H1 (cell line): ENCODE results near the gene ADD2. TPM values are rescaled to one million over a fixed set of nuclear protein-coding genes. Genes with fewer than 3 reads are reported as not detected.

Experiments used
- CTCF ChIA-PET: fragments of 300-600 bp; sonication (Branson Sonifier 250); formaldehyde crosslinking; loops from one replicate; lab custom pipeline; 2021; ENCODE audit not compliant: partially characterized antibody; lab: Charles Lee
- POLR2A ChIA-PET: fragments of 300-600 bp; sonication (Branson Sonifier 250); formaldehyde crosslinking; loops from one replicate; lab custom pipeline; 2021; ENCODE audit warnings: inconsistent platforms; ENCODE audit not compliant: partially characterized antibody; lab: Charles Lee
- DNase-seq, 2 experiments: peaks; one replicate each; pipeline versions ENCODE4 v3.0.0 to v3.0.0-alpha.2; 2010 to 2022; ENCODE audit warnings: low spot score in 2 of 2, low read depth in 1 of 2, mixed read lengths in 1 of 2
- FAIRE-seq: peaks from 2 replicates; lab custom pipeline; 2011; peaks lifted over from hg19 to GRCh38; lab: Jason Lieb, UNC
- H2AFZ ChIP-seq: 2 replicates; pipeline ENCODE4 v1.8.1; 2012; ENCODE audit warnings: low read length, inconsistent platforms
- H2AK5ac ChIP-seq: 2 replicates; pipeline ENCODE4 v1.6.1; 2013; ENCODE audit warnings: low read depth, low read length
- H2BK120ac ChIP-seq: replicated peaks from 2 replicates; pipeline ENCODE3; 2013; ENCODE audit warnings: low read depth, low read length, inconsistent platforms
- H2BK12ac ChIP-seq: 2 replicates; pipeline ENCODE4 v1.6.1; 2013; ENCODE audit warnings: low read depth, low read length
- H2BK15ac ChIP-seq: 2 replicates; pipeline ENCODE4 v1.6.1; 2013; ENCODE audit warnings: low read length
- H2BK20ac ChIP-seq: 2 replicates; pipeline ENCODE4 v1.6.1; 2013; ENCODE audit warnings: low read length
- H2BK5ac ChIP-seq: 2 replicates; pipeline ENCODE4 v1.6.1; 2013; ENCODE audit warnings: low read depth, low read length
- H3K14ac ChIP-seq: 2 replicates; pipeline ENCODE4 v1.6.1; 2013; ENCODE audit warnings: inconsistent platforms; ENCODE audit not compliant: insufficient read length
- H3K18ac ChIP-seq: 2 replicates; pipeline ENCODE4 v1.6.1; 2013; ENCODE audit warnings: low read length; ENCODE audit errors: extremely low read depth
- H3K23ac ChIP-seq: 2 replicates; pipeline ENCODE4 v1.6.1; 2013; ENCODE audit warnings: inconsistent platforms; ENCODE audit not compliant: insufficient read length
- H3K23me2 ChIP-seq: 2 replicates; pipeline ENCODE4 v1.6.1; 2013; ENCODE audit warnings: low read depth, low read length
- H3K27ac ChIP-seq: 2 replicates; pipeline ENCODE4 v1.6.1; 2011; ENCODE audit warnings: low read depth, low read length, inconsistent platforms
- H3K27me3 ChIP-seq, 4 experiments: replicated peaks in 1 of 4; 1 replicate in 1 of 4; 2 replicates in 3 of 4; pipeline versions ENCODE4 v1.6.1 to v1.8.1; 2011 to 2013; ENCODE audit warnings: low read length in 3 of 4, mild to moderate bottlenecking in 3 of 4, inconsistent platforms in 2 of 4, mixed read lengths in 2 of 4, moderate library complexity in 1 of 4; ENCODE audit not compliant: control insufficient read depth in 3 of 4, insufficient read depth in 3 of 4; ENCODE audit errors: extremely low read depth in 1 of 4
- H3K36me3 ChIP-seq, 4 experiments: 2 replicates each; pipeline versions ENCODE4 v1.6.1 to v1.8.1; 2011 to 2013; ENCODE audit warnings: mild to moderate bottlenecking in 4 of 4, low read length in 3 of 4, moderate library complexity in 2 of 4, control low read depth in 1 of 4, inconsistent platforms in 1 of 4; ENCODE audit not compliant: insufficient read depth in 4 of 4, control insufficient read depth in 2 of 4
- H3K4ac ChIP-seq: replicated peaks from 2 replicates; pipeline ENCODE3; 2013; ENCODE audit warnings: low read length, low read depth, mixed read lengths, inconsistent platforms; ENCODE audit not compliant: insufficient read length
- H3K4me1 ChIP-seq, 4 experiments: replicated peaks in 1 of 4; 1 replicate in 1 of 4; 2 replicates in 3 of 4; pipeline versions ENCODE4 v1.6.1 to v1.8.1; 2011 to 2013; ENCODE audit warnings: low read length in 3 of 4, inconsistent platforms in 2 of 4, mixed read lengths in 1 of 4; ENCODE audit not compliant: insufficient read depth in 4 of 4, control insufficient read depth in 3 of 4
- H3K4me2 ChIP-seq, 2 experiments: 2 replicates each; pipeline versions ENCODE4 v1.6.1 to v1.8.1; 2011 to 2013; ENCODE audit warnings: low read depth in 2 of 2, low read length in 2 of 2, control low read depth in 1 of 2, inconsistent platforms in 1 of 2, mild to moderate bottlenecking in 1 of 2; ENCODE audit not compliant: insufficient read depth in 1 of 2
- H3K4me3 ChIP-seq, 4 experiments: fragments of 200-600, 300-600 bp in 1 of 4; sonication (generic), shearing (Covaris generic), sonication (Bioruptor Twin) in 1 of 4; 2 replicates each; pipeline versions ENCODE4 v1.5.1 to v1.8.1; 2011 to 2016; ENCODE audit warnings: low read length in 4 of 4, low read depth in 3 of 4, control low read depth in 2 of 4, inconsistent platforms in 2 of 4, mild to moderate bottlenecking in 2 of 4, mixed read lengths in 1 of 4, moderate library complexity in 1 of 4; ENCODE audit not compliant: insufficient read depth in 2 of 4; ENCODE audit errors: extremely low read depth in 1 of 4
- H3K56ac ChIP-seq: replicated peaks from 2 replicates; pipeline ENCODE3; 2013; ENCODE audit warnings: low read depth, mild to moderate bottlenecking, mixed read lengths, low read length, inconsistent platforms; ENCODE audit not compliant: insufficient read length
- H3K79me1 ChIP-seq: 2 replicates; pipeline ENCODE4 v1.6.1; 2013; ENCODE audit warnings: low read depth, low read length, control low read depth
- H3K79me2 ChIP-seq, 2 experiments: 2 replicates each; pipeline versions ENCODE4 v1.6.1 to v1.8.1; 2012 to 2013; ENCODE audit warnings: low read length in 2 of 2, mild to moderate bottlenecking in 2 of 2, inconsistent platforms in 1 of 2; ENCODE audit not compliant: insufficient read depth in 2 of 2, control insufficient read depth in 1 of 2
- H3K9ac ChIP-seq, 4 experiments: replicated peaks in 1 of 4; 1 replicate in 1 of 4; 2 replicates in 3 of 4; pipeline versions ENCODE4 v1.6.1 to v1.8.1; 2011 to 2013; ENCODE audit warnings: low read depth in 3 of 4, low read length in 3 of 4, control low read depth in 2 of 4, mild to moderate bottlenecking in 2 of 4, moderate library complexity in 2 of 4, inconsistent platforms in 1 of 4; ENCODE audit errors: extremely low read depth in 1 of 4
- H3K9me3 ChIP-seq, 2 experiments: 2 replicates each; pipeline versions ENCODE4 v1.6.1 to v1.8.1; 2012 to 2013; ENCODE audit warnings: mild to moderate bottlenecking in 2 of 2, moderate library complexity in 2 of 2, control low read depth in 1 of 2, inconsistent platforms in 1 of 2, low read depth in 1 of 2, low read length in 1 of 2, mixed read lengths in 1 of 2; ENCODE audit not compliant: insufficient read depth in 2 of 2
- H4K20me1 ChIP-seq, 2 experiments: replicated peaks in 1 of 2; 2 replicates each; pipeline versions ENCODE3 to v1.8.1; 2011 to 2013; ENCODE audit warnings: inconsistent platforms in 2 of 2, low read length in 2 of 2, mild to moderate bottlenecking in 1 of 2; ENCODE audit not compliant: insufficient read depth in 2 of 2, control insufficient read depth in 1 of 2
- H4K5ac ChIP-seq: 2 replicates; pipeline ENCODE4 v1.6.1; 2013; ENCODE audit warnings: low read length, low read depth, mixed read lengths, inconsistent platforms; ENCODE audit not compliant: insufficient read length
- H4K8ac ChIP-seq: 2 replicates; pipeline ENCODE4 v1.8.0; 2013; ENCODE audit warnings: mild to moderate bottlenecking, moderate library complexity, low read length, inconsistent platforms; ENCODE audit not compliant: insufficient read depth; ENCODE audit errors: extremely low read depth
- H4K91ac ChIP-seq: replicated peaks from 2 replicates; pipeline ENCODE3; 2013; ENCODE audit warnings: low read length, mixed read lengths, inconsistent platforms; ENCODE audit not compliant: insufficient read length
- GTF2F1 ChIP-seq: IDR thresholded peaks from 2 replicates; pipeline ENCODE4 v1.6.1; 2012; ENCODE audit warnings: low read depth, low read length, improper control_type of control experiment, borderline replicate concordance
- POLR2A ChIP-seq, 2 experiments: IDR thresholded peaks; 1 replicate in 1 of 2; 2 replicates in 1 of 2; pipeline ENCODE4 v1.6.1; 2011; ENCODE audit warnings: low read depth in 2 of 2, low read length in 2 of 2, mild to moderate bottlenecking in 2 of 2; ENCODE audit errors: control extremely low read depth in 1 of 2
- SIN3A ChIP-seq, 2 experiments: IDR thresholded peaks in 1 of 2; conservative IDR thresholded peaks in 1 of 2; 2 replicates each; pipeline ENCODE4 v1.6.1; 2011 to 2012; ENCODE audit warnings: low read length in 2 of 2, improper control_type of control experiment in 1 of 2, low read depth in 1 of 2, mild to moderate bottlenecking in 1 of 2
- YY1 ChIP-seq: IDR thresholded peaks from 2 replicates; pipeline ENCODE4 v1.6.1; 2011; ENCODE audit warnings: low read depth, mild to moderate bottlenecking, low read length
- WGBS, 2 experiments: shearing (Covaris generic) in 1 of 2; methylation state at CpG; one replicate each; pipeline versions ENCODE4 v1.1.6 to v1.1.7; 2013 to 2015; ENCODE audit warnings: low lambda C conversion rate in 2 of 2, mixed read lengths in 2 of 2, inconsistent platforms in 1 of 2, low coverage in 1 of 2, missing lambda C conversion rate in 1 of 2; ENCODE audit not compliant: insufficient replicate concordance in 2 of 2, insufficient coverage in 1 of 2, insufficient read length in 1 of 2; ENCODE audit errors: extremely low coverage in 1 of 2, missing lambda C conversion rate in 1 of 2; 5-methylcytosine and 5-hydroxymethylcytosine counted together
- polyA plus RNA-seq, 7 experiments: library from polyadenylated mRNA; depleted of rRNA in 3 of 7; stranded (reverse) in 5 of 7; unstranded in 2 of 7; fragments of >200 nt in 5 of 7; fragments of 200-250 nt in 2 of 7; gene quantifications; 1 replicate in 5 of 7; 2 replicates in 1 of 7; 4 replicates in 1 of 7; pipeline versions ENCODE4 v1.2.1 to v1.2.3, GENCODE V29; 2011 to 2013; ENCODE audit warnings: missing spikeins in 2 of 7, mixed read lengths in 2 of 7
- total RNA-seq: library from RNA; stranded (reverse); fragmentation: NEBNext Ultra II Directional; extraction: Animal tissue kit (Norgen Biotek cat#: 25700); gene quantifications from 2 replicates; pipeline ENCODE4 v1.2.1, GENCODE V29; 2021

The ADD2 gene
- total and polyA plus RNA-seq, 2 of the 8 experiments (the other 6 are each of a cell fraction or from before 2014, with no cell fraction given) = 58.5 to 170 TPM

DNA sequence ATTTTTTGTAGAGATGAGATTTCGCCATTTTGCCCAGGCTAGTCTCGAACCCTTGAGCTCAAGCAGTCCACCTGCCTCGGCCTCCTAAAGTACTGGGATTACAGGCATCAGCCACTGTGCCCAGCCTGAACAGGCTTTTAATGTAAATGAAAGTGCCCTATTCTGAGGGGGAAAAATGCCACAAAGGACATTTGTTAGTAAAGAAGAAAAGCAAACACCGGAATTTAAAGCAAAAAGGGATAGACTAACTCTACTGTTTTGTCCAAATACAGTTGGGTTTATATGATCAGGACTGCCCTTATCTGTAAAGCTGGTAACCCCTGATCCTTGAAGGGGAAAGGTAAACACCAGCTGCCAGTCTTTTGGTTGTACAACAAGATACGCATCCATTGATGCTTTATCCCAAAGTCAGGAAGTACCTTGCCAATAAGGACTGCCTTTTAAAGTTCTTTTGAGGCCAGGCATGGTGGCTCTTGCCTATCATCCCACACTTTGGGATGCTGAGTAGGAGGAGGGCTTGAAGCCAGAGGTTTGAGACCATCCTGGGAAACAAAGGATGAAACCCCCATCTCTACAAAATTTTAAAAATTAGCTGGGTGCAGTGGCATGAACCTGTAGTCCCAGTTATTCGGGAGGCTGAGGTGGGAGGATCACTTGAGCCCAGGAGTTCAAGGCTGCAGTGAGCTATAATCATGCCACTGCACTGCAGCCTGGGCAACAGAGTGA lies 39.3 kb upstream of the ADD2 start:
- no peak overlapping the region for H2BK15ac ChIP-seq
- 94% methylated on average over 6 of the region's 6 CpGs; no CpG with 5 or more reads in 1 of the 2 experiments for WGBS, 2 experiments
- H2AFZ ChIP-seq = no peak overlapping the region
- DNase-seq = no peak
- FAIRE-seq = no peak
- H3K9ac ChIP-seq = no peak overlapping the region
- H2BK5ac ChIP-seq = no peak overlapping the region
- no peak for TF ChIP-seq YY1
- no peak for TF ChIP-seq SIN3A (conservative IDR thresholded peaks at IDR 0.05 in 1 of 2, IDR thresholded peaks at IDR 0.05 in 1 of 2; ENCODE audit: low read depth in 1 of 2, low read length in 2 of 2)
- TF ChIP-seq GTF2F1 = no peak
- no peak for TF ChIP-seq POLR2A (IDR thresholded peaks at IDR 0.05; ENCODE audit: control extremely low read depth in 1 of 2, low read depth in 2 of 2, low read length in 2 of 2)
- no peak overlapping the region for H3K23ac ChIP-seq
- ChIA-PET POLR2A (no interaction called here), CTCF (interaction anchor here (0.7 to 2.0 kb wide), 6 partner anchors 13 to 140 kb away, joined by 3 to 6 read pairs (median 4); partner anchors contain the start of gene CLEC4F)
- H3K27me3 ChIP-seq = no peaks in the 10 kb centered on the region; a peak in 1 of 7 replicates
- peaks cover 0 to 2% of the 10 kb centered on the region in 2 experiments for H4K20me1 ChIP-seq
- H3K4ac ChIP-seq = no peak overlapping the region
- no peak overlapping the region for H3K14ac ChIP-seq
- H2BK20ac ChIP-seq = no peak overlapping the region
- H3K9me3 ChIP-seq = no peaks in the 10 kb centered on the region
- no peak overlapping the region for H2AK5ac ChIP-seq
- no peak overlapping the region for H2BK12ac ChIP-seq
- no peaks in the 10 kb centered on the region for H3K36me3 ChIP-seq
- H4K5ac ChIP-seq = no peak overlapping the region
- H3K4me1 ChIP-seq = no peaks in the 10 kb centered on the region
- H3K79me2 ChIP-seq = no peaks in the 10 kb centered on the region
- no peak overlapping the region for H3K18ac ChIP-seq
- H2BK120ac ChIP-seq = no peak overlapping the region
- no peak overlapping the region for H3K4me3 ChIP-seq
- no peak overlapping the region for H3K4me2 ChIP-seq
- no peaks in the 10 kb centered on the region for H3K79me1 ChIP-seq
- no peak overlapping the region for H4K8ac ChIP-seq
- no peak overlapping the region for H3K27ac ChIP-seq
- H3K56ac ChIP-seq = no peak overlapping the region
- no peak overlapping the region for H4K91ac ChIP-seq
- no peaks in the 10 kb centered on the region for H3K23me2 ChIP-seq
